Osteoblast (primary cell): Measurements from ENCODE around the gene INHBC. TPM values are rescaled to one million over a fixed set of nuclear protein-coding genes. Genes with fewer than 3 reads are reported as not detected.

Experiments used
- DNase-seq: peaks from one replicate; pipeline ENCODE4 v3.0.0; 2011; ENCODE audit warnings: low spot score, mixed read lengths; ENCODE audit not compliant: insufficient read length; ENCODE audit errors: missing footprints
- H2AFZ ChIP-seq: 2 replicates; pipeline ENCODE4 v1.6.0; 2011; ENCODE audit warnings: mild to moderate bottlenecking, low read length
- H3K27ac ChIP-seq: 2 replicates; pipeline ENCODE4 v1.5.1; 2011; ENCODE audit warnings: mild to moderate bottlenecking, low read depth, low read length, moderate library complexity
- H3K27me3 ChIP-seq: 2 replicates; pipeline ENCODE4 v1.6.0; 2012; ENCODE audit warnings: mild to moderate bottlenecking, control low read depth, inconsistent platforms, low read length, moderate library complexity; ENCODE audit not compliant: insufficient read depth
- H3K36me3 ChIP-seq: 2 replicates; pipeline ENCODE4 v1.5.1; 2011; ENCODE audit warnings: mild to moderate bottlenecking, low read length, control low read depth, moderate library complexity; ENCODE audit not compliant: insufficient read depth
- H3K4me1 ChIP-seq: 2 replicates; pipeline ENCODE4 v1.5.1; 2011; ENCODE audit warnings: mild to moderate bottlenecking, low read length, control low read depth, moderate library complexity; ENCODE audit not compliant: insufficient read depth
- H3K4me2 ChIP-seq: 2 replicates; pipeline ENCODE4 v1.6.0; 2011; ENCODE audit warnings: mild to moderate bottlenecking, low read length; ENCODE audit not compliant: insufficient read depth
- H3K4me3 ChIP-seq: fragments of 200-600 bp; sonication (generic); 3 replicates; pipeline ENCODE4 v1.5.1; 2012; ENCODE audit warnings: mild to moderate bottlenecking, low read length, inconsistent platforms; ENCODE audit not compliant: insufficient read depth
- H3K79me2 ChIP-seq: 2 replicates; pipeline ENCODE4 v1.6.0; 2012; ENCODE audit warnings: mild to moderate bottlenecking, low read length, control low read depth, inconsistent platforms; ENCODE audit not compliant: insufficient read depth
- H3K9me3 ChIP-seq: 2 replicates; pipeline ENCODE4 v1.5.1; 2011; ENCODE audit warnings: low read depth, low read length, control low read depth
- H4K20me1 ChIP-seq: 2 replicates; pipeline ENCODE4 v1.6.0; 2012; ENCODE audit warnings: mild to moderate bottlenecking, low read length, control low read depth; ENCODE audit not compliant: insufficient read depth
- total RNA-seq: library from RNA; depleted of rRNA; stranded (reverse); fragments of >200 nt; gene quantifications from 2 replicates; pipeline ENCODE4 v1.2.3, GENCODE V29; 2012
- TF ChIP-seq, protein P1 (sequence below): IDR thresholded peaks from 2 replicates; pipeline ENCODE4 v1.5.1; 2011; ENCODE audit warnings: mild to moderate bottlenecking, low read depth, low read length, moderate library complexity; ENCODE audit errors: extremely low read depth

INHBC gene
- total RNA-seq, 1 donor = not detected

DNA sequence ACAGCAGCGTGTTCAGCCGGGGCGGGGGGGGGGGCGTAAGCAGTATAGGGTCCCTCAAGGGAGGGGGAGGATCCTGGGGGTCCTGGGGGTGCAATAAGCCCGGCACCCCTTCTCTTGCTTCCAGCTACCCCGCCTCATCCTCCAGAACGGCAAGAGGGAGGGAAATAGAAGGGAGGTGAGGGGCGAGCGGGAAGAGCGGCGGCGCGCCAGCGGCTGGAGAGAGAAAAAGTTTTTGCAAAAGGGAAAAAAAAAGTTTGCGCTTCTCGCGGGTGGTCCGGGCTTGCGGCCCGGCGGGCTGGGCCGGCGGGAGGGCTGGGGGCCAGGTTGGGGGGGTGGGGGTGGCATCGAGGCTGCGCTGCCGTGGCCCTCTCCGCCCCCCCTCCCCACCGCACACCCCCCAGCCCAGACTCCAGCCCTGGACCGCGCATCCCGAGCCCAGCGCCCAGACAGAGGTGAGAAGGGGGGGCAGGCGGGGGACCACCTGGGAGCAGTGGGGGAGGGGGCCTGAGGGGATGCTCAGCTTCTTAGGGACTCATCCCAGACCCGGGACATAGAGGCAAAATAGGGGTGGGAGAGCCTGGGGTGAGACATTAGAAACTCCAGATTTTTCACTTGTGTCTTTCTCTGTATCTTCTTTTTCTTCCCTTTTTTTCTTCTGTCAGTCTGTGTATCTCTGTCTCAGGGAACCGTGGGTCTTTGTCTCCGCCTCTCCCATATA, 25.3 kb downstream of the INHBC start, which contains the start of gene GLI1:
GLI1 (plus strand) TSS at position 36 of the 718 bp plus-strand sequence. CDS start 3,907 bp downstream, outside the sequence.
- peaks cover 12% of the 10 kb centered on the region for H3K27me3 ChIP-seq
- H3K4me2 ChIP-seq = peak within 1 kb of the TSS; percentile 93
- H3K9me3 ChIP-seq = no peaks in the 10 kb centered on the region
- H4K20me1 ChIP-seq = no peaks in the 10 kb centered on the region
- H3K4me3 ChIP-seq = peak within 1 kb of the TSS; percentile 78
- H3K36me3 ChIP-seq = no peaks in the 10 kb centered on the region
- H2AFZ ChIP-seq = peak within 1 kb of the TSS; percentile 90
- peak within 1 kb of the TSS; percentile 38 for H3K27ac ChIP-seq
- peaks cover 16% of the 10 kb centered on the region for H3K4me1 ChIP-seq
- DNase-seq = peak; percentile 96
- TF ChIP-seq, protein P1, sequence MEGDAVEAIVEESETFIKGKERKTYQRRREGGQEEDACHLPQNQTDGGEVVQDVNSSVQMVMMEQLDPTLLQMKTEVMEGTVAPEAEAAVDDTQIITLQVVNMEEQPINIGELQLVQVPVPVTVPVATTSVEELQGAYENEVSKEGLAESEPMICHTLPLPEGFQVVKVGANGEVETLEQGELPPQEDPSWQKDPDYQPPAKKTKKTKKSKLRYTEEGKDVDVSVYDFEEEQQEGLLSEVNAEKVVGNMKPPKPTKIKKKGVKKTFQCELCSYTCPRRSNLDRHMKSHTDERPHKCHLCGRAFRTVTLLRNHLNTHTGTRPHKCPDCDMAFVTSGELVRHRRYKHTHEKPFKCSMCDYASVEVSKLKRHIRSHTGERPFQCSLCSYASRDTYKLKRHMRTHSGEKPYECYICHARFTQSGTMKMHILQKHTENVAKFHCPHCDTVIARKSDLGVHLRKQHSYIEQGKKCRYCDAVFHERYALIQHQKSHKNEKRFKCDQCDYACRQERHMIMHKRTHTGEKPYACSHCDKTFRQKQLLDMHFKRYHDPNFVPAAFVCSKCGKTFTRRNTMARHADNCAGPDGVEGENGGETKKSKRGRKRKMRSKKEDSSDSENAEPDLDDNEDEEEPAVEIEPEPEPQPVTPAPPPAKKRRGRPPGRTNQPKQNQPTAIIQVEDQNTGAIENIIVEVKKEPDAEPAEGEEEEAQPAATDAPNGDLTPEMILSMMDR = no peak
- H3K79me2 ChIP-seq = no peaks in the 10 kb centered on the region

DNA sequence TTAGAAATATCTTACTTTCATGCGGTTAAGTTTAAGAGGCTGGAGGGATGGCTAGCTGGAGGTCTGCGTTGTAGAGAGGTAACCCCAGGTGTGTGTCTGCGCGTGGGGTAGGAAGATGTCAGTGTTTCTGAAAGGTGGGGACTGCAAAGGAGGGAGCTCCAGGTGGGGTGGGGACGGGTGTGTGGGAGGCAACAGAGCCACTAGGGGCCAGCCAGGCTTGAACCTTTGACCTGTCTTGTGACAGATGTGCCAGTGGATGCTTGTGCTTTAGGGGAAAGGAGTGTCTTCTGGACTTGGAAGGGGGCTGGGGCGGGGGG, 25.8 kb downstream of the INHBC start:
- no peak overlapping the region for H3K4me3 ChIP-seq

DNA sequence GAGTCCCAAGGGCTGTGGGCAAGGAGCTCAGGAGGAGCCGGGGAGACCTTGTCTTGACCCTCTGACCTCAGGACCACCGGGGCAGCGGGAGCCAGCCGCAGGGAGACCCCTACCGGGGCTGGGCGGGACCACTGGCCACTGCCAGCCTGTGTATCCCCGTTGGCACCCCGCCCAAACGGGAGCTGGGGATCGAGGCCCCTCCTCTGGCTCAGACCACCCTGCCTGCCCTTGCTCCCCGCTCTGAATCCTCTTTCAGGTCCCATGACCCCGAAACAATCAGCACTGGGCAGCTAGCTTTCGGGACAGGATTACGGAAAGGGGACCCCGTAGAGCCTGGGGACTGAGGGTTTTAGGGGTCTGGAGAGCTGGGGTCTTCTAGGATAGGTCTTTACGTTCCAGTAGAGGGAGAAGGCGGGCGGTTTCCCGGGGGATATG, 26.3 kb downstream of the INHBC start:
- H3K4me3 ChIP-seq = no peak overlapping the region

More for the DNA sequence above, 25.8 kb downstream of the INHBC start:
- TF ChIP-seq, protein P1 = no peak
- Histone ChIP-seq H3K9me3 (no peaks in the 10 kb centered on the region), H3K27me3 (peaks cover 12% of the 10 kb centered on the region), H2AFZ (no peak overlapping the region), H3K4me1 (peaks cover 16% of the 10 kb centered on the region), H3K79me2 (no peaks in the 10 kb centered on the region), H3K27ac (no peak overlapping the region), H3K36me3 (no peaks in the 10 kb centered on the region), H4K20me1 (no peaks in the 10 kb centered on the region), H3K4me2 (peak overlapping the region; percentile 2)
- no peak for DNase-seq

More for the DNA sequence above, 26.3 kb downstream of the INHBC start:
- H3K9me3 ChIP-seq = no peaks in the 10 kb centered on the region
- no peak for DNase-seq
- TF ChIP-seq, protein P1 = no peak
- no peaks in the 10 kb centered on the region for H3K36me3 ChIP-seq
- H3K4me2 ChIP-seq = peak overlapping the region; percentile 100
- H3K27me3 ChIP-seq = peaks cover 13% of the 10 kb centered on the region
- H2AFZ ChIP-seq = no peak overlapping the region
- H3K79me2 ChIP-seq = no peaks in the 10 kb centered on the region
- H4K20me1 ChIP-seq = no peaks in the 10 kb centered on the region
- H3K27ac ChIP-seq = no peak overlapping the region
- peaks cover 16% of the 10 kb centered on the region for H3K4me1 ChIP-seq
